8988T (cell line): ENCODE results near the gene ZDHHC4.
"Not testable (repeated sequence)": the region's sequence is repeated elsewhere in the genome, so short reads cannot be mapped to it uniquely, and the experiment has no call there.

Experiments
- DNase-seq: peaks from one replicate; pipeline ENCODE4 v3.0.0; 2011

ZDHHC4 gene

GRCh38 chr7:6608081-6608480 is 30.8 kb downstream of the ZDHHC4 start:
- no peak for DNase-seq

- DNase-seq = no peak
Observed at GRCh38 chr7:6608794-6609193, 31.5 kb downstream of the ZDHHC4 start.

- DNase-seq = no peak
Observed at GRCh38 chr7:6612819-6613218, 35.6 kb downstream of the ZDHHC4 start.

DNA sequence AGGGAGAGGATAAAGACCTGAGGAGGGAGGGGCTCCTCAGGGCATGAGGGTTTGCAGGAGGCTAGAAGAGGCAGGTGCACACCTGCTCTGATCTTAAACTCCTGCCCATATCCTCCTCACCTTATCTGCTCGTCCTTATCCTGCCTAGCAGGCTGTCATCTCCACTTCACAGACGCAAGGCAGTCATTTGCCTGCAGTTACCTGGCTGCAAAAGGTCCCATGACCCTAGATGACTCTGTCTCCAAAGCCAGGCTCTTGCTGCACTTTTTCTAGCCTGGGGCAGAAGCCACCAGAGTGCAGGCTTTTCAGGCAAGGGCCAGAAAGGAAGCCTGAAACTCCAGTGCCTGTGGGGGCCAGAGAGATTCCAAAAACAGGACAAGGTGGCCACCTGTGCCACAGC is 36.5 kb downstream of the ZDHHC4 start:
- DNase-seq = no peak

DNA sequence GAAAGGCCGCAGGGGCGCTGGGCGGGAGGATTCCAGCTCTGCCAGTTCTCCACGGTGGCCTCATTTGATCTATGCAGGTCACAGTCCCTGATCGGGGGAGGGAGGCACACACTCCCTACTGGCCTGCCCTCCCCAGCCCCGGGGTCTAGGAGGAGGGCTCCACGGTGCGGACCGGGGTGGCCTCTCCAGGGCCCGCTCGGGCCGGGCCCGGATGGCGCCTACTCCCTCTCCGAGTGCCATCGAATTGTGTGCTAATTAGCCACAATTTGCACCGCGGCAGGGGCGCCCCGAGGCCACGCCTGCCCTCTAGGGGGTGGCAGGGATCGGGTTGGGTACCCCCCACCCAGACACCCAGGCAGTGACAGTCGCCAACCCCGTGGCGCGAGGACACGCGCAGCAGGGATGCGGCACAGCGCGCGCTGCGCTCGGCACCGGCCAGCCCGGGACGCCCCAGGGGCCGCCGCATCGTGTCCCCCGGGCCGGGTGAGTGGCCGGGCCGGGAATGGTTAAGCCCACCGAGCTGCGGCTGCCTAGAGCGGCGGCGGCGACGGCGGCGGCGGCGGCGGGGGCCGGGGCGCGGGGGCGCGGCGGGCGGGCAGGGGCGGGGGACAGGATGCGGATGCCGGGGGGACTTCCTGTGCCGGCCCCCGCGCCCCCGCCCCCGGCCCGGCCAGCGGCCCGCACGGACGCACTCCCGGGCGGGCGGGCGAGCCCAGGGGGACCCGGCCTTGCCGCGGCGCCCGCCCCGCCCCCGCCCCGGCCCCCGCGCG is 37.9 kb downstream of the ZDHHC4 start, which contains the start of gene ZNF853:
Gene ZNF853, plus strand, starts transcription at position 658 of the 770 bp plus-strand sequence. CDS start 565 bp downstream, outside the sequence.
- DNase-seq = no peak

- DNase-seq = no peak
Observed at GRCh38 chr7:6615723-6616555, 38.7 kb downstream of the ZDHHC4 start.

DNA sequence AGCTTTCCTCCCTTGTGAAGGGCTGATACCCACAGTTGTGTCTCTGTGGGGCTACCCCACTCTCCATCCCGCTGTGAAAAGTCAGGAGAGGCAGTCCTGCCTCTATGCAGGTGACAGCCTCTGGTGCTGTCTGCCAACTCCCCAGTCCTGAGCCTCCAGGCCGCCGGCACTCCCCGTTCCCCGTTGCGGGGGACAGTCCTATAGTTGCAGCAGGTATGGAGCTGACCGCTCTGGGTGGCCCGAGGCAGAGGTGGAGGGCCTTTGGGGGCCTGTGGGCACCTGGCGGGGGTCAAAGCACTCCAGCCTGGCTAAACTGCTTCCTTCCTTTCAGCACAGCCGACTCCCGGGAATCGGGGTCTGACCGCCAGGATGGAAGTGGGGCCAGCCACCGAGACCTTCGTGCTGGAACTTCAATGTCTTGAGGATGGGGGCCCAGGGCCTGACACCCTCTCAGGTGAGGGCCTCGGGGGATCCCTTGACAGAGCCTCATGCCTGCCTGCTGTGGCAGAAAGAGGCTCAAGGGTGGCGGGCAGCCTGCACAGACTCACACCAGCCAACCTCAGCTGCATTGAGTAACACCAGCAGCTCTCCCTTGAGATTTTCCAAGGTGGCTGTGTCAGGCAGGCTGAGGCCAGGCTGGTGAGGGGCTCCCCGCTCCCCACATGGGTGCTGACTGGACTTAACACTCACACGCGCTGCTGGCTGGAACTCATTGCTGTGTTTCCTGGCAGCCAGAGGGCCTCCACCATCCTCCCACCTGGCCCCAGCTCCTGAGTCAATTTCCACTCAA is 39.8 kb downstream of the ZDHHC4 start:
- DNase-seq = no peak

DNA sequence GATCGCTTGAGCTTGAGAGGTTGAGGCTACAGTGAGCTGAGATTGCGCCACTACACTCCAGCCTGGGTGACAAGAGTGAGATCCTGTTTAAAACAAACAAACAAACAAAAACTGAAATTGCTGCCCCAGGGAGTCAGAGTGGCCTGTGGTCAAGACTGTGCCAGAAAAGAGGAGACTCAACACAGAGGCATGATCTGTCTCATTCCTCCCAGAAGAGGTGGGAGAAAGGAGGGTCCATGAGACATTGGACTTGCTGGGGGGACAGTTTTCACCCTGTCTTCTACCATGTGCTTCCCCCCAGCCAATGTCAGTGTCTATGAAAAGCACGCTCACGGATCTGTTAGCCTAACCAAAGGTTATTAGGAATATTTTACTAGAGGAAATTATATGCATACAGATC is 41.4 kb downstream of the ZDHHC4 start:
- DNase-seq = no peak

DNA sequence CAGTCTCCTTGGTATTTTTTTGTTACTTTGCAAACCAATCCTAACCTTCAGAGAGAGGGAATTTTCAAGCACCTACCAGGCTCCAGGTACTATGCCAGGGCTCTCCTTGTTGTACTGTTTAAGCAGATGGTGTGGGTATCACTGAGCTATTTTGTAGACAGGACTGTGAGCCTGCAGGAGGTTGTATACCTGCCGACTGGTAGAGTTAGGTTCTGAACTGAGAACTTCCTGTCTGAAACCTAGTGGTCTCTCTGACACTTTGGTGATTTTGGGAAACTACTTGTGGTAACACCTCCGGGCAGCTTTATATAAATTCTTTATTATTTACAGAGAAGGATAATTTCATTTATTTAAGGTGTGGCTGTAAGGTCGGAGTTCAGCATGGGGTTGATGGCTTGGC is 42.7 kb downstream of the ZDHHC4 start:
- no peak for DNase-seq

GRCh38 chr7:6621195-6622133 is 44.2 kb downstream of the ZDHHC4 start:
- DNase-seq = no peak

DNA sequence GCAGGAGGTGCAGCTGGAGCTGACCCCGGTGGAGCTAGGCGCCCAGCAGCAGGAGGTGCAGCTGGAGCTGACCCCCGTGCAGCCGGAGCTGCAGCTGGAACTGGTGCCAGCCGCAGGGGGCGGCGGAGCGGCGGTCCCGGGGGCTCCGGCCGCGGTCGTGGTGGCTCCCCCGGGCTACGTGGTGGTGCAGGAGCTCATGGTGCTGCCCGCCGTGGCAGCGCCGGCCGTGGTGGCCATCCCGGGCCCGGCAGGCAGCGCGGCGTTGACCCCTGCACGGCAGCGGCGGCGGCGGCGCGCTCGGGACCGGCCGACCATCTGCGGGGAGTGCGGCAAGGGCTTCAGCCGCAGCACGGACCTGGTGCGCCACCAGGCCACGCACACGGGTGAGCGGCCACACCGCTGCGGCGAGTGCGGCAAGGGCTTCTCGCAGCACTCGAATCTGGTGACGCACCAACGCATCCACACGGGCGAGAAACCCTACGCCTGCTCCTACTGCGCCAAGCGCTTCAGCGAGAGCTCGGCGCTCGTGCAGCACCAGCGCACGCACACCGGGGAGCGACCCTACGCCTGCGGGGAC is 45.0 kb downstream of the ZDHHC4 start:
- DNase-seq = no peak

DNA sequence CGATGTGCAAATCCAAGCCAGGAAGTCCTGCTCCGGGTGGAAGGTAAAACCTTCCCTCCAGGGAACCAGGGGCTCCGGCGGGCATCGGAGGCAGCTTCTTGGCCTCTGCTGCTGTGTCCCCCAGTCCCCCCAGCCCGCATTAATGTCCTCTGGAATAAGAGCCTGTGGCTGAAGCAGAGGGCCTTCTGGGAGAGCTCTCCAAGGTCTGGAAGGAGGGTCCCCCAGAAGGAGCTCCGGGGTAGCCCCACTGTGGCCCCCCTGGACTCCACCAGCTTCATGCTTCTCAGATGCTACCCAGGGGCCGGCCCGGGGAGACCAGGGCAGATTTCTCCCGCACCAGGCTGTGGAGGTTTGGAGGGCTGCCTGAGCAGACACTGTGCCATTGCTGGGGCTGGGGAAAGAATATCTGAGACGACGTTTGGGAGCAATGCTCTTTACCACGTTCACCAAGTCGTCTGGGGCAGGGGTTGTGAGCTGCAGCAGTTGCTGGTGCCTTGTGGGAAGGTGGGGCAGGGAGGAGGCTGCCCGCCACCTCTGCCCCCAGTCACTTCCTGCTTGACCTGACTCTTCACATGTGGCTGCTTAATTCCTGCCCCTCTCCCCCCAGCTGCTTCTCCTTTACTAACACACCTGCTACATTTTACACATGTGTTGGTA is 46.5 kb downstream of the ZDHHC4 start:
- no peak for DNase-seq

DNA sequence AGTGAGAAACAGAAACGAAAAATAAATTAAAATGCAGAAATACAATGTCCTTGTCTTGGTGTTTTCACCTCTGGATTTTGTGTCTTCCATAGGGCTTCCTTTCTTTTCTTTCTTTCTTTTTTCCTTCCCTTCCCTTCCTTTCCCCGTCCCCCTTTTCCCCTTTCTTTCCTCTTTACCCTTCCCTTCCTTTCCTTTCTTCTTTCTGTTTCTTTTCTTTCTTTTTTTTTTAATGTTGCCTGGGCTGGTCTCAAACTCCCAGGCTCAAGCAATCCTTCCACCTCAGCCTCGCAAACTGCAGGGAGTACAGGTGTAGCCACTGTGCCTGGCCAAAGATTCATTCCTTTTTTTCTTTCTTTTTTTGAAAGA is 47.0 kb downstream of the ZDHHC4 start:
- DNase-seq = no peak

DNA sequence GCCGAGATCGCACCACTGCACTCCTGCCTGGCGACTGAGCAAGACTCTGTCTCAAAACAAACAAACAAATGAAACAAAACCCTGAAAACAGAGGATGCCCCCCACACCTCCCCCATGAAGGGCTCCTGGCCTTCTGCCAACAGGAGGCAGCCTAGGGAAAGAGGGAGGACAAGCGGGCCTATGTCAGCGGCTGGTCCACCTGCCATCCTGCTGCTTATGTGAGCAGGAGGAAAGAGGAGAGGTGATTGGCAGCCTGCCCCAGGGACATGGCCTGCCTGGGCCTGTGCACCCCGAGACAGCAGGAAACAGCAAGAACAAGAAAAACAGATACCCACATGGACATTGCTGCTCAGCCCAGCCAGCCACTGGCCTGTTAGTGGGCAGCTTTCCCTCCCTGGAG is 50.8 kb downstream of the ZDHHC4 start:
- DNase-seq = no peak

DNA sequence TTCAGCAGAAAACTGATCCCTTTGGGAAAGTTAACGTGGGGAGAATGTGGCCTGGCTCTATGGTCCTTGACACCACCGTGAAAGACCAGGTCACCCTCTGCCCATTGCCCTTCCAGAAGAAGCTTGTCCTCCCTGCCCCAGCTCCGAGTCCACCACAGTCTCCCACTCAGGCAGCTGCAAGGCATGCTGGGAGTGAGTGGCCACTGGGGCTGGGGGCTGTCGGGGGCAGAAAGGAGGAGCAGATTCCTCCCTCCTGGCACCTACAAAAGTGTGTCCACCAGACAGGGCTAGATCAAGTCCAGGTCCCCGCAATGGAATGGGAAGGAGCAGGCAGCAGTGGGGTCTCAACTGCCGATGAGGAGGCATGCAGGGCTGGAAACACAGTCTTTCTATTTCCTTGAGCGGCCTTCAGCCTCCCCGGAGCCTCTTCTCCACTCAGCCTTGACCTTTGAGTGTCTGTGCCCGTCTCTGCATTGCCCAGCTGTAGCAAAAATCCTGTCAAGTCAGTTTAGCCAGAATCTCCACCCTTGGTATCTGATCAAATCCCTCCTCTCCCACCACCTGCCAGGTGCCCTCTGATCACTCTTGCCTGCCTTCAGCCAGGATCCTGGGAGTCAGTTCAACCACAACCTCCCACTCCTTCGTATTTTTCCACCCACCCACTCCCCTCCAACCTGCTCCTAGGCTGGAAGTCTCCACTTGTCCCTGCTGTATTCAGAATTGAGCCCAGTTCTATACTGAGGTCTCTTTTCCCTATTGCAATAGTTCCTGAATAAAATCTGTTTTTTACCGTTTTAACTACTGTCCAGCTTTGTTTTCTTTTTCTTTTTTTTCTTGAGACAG is 53.0 kb downstream of the ZDHHC4 start:
- no peak for DNase-seq

- DNase-seq = no peak
Observed at GRCh38 chr7:6631605-6632004, 54.4 kb downstream of the ZDHHC4 start.

GRCh38 chr7:6634021-6634420 is 56.8 kb downstream of the ZDHHC4 start:
- DNase-seq = no peak

GRCh38 chr7:6634971-6635370 is 57.7 kb downstream of the ZDHHC4 start:
- DNase-seq = not testable (repeated sequence)

DNA sequence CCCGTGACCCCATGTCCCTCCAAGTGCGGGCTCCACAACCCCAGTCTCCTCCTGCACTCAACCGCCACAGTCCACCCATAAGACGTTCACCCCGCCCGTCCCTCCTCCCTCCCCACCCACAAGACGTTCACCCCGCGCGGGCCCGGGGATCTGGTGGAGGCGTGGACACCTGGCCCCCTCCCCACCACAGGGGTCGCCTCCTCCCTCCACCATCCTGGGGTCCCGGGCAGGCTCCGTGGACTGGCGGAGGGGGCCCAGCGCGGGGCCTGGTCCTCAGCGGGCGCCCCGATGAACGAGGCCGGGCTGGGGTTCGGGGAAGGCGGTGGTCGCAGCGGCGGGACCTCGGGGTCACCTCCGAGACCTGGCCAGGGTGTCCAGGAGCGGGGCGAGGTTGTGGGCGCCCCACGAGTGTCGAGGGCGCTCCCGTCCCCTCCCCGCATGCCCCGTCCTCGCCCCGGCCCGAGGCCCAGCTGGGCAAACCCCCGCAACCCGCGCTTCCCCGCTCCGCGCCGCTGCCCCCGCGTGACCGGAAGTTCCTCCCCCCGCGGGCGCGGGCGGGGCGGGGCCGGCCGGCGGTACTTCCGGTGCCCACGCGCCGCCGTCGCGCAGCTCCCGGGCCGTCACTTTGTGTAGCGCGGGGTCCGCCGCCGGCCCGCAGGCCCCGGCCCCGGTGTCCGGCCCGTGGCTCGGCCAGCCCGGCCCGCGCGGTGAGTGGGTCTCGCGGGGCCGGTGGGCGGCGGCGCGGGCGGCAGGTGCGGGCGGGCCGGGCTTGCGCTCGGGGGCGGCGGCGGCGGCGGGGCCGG is 59.7 kb downstream of the ZDHHC4 start, which contains the start of gene ZNF316:
Gene ZNF316, plus strand, starts transcription at position 578 of the 803 bp plus-strand sequence. CDS start 5,092 bp downstream, outside the sequence.
- DNase-seq = peak; percentile 93
